ENCODE results near the gene UTY. TPM values are rescaled to one million over a fixed set of nuclear protein-coding genes. Genes with fewer than 3 reads are reported as not detected.

UTY gene
- total and polyA plus RNA-seq, 9 donors: 0.03 TPM; not detected in 8

DNA sequence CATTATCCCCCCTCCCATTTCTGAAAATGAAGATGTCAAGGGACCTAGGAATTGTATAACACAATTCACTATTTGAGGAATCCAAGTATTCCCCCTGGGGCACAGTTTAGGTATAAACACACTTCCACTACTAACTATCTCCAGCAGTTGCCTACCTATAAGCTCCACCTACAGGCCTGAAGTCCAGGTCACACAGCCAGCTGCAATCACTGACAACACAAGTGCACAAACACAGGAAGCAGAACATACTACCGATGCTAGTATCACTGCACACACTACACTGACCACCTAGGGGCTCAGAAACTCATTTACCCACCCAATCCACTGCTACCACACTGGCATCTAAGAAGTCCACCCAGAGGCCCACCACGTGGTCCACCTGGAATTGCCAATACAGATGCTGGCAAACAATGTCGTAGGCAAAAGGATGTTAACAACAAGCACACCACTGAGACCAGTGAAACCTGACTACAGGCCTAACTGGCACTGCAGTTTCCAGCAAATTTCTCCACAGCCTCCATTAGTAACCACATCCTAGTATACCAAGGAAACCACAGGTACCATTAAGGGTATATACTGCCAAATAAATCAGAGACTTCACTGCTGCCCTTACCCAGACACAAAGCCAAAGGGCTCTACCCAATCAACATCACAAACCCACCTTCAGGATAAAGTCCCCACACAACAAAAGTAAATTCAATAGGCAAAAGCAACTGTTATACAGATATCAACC lies 47.4 kb downstream of the UTY start:
- Histone ChIP-seq H3K27ac (no peak overlapping the region), H3K27me3 (no peaks in the 10 kb centered on the region), H3K36me3 (no peaks in the 10 kb centered on the region), H3K4me3 (no peak overlapping the region), H3K4me1 (ENCODE audit: insufficient read depth) (no peaks in the 10 kb centered on the region), H3K9me3 (no peaks in the 10 kb centered on the region)
- no CpG with 5 or more reads among the region's 3 CpGs for WGBS, 3 donors
- TF ChIP-seq EP300 (IDR thresholded peaks at IDR 0.05) (no peak), POLR2A (IDR thresholded peaks at IDR 0.05) (no peak)
- TF ChIP-seq, protein P1, sequence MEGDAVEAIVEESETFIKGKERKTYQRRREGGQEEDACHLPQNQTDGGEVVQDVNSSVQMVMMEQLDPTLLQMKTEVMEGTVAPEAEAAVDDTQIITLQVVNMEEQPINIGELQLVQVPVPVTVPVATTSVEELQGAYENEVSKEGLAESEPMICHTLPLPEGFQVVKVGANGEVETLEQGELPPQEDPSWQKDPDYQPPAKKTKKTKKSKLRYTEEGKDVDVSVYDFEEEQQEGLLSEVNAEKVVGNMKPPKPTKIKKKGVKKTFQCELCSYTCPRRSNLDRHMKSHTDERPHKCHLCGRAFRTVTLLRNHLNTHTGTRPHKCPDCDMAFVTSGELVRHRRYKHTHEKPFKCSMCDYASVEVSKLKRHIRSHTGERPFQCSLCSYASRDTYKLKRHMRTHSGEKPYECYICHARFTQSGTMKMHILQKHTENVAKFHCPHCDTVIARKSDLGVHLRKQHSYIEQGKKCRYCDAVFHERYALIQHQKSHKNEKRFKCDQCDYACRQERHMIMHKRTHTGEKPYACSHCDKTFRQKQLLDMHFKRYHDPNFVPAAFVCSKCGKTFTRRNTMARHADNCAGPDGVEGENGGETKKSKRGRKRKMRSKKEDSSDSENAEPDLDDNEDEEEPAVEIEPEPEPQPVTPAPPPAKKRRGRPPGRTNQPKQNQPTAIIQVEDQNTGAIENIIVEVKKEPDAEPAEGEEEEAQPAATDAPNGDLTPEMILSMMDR (IDR thresholded peaks at IDR 0.05): no peak
- no peak for DNase-seq
- intact Hi-C loops (cut with DNase I): no loop called here

DNA sequence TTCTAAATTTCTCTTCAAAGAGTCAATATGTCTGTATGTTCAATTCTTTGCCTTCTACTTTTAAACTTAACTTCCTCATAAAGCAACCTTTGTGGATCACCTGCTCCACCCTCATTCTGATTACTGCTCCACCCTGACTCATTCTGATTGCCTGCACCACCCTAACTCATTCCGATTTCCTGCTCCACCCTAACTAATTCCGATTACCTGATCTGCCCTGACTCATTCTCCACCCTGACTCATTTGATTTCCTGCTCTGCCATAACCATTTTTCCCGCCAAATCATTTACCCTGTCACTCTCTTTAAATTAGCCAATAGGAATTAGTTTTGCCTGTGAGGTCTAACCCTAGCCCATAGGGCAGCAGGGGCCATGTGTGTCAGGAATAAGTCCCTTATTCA lies 50.3 kb downstream of the UTY start:
- WGBS, 3 donors: no CpG with 5 or more reads among the region's 3 CpGs
- H3K36me3 ChIP-seq: no peaks in the 10 kb centered on the region
- TF ChIP-seq, protein P1 (IDR thresholded peaks at IDR 0.05): no peak
- TF ChIP-seq EP300 (IDR thresholded peaks at IDR 0.05) (no peak), POLR2A (IDR thresholded peaks at IDR 0.05) (no peak)
- DNase-seq: no peak
- H3K27me3 ChIP-seq: no peaks in the 10 kb centered on the region
- no peak overlapping the region for H3K4me3 ChIP-seq
- no peaks in the 10 kb centered on the region for H3K4me1 ChIP-seq (ENCODE audit: insufficient read depth)
- no peak overlapping the region for H3K27ac ChIP-seq
- intact Hi-C loops (cut with DNase I): no loop called here
- H3K9me3 ChIP-seq: no peaks in the 10 kb centered on the region

DNA sequence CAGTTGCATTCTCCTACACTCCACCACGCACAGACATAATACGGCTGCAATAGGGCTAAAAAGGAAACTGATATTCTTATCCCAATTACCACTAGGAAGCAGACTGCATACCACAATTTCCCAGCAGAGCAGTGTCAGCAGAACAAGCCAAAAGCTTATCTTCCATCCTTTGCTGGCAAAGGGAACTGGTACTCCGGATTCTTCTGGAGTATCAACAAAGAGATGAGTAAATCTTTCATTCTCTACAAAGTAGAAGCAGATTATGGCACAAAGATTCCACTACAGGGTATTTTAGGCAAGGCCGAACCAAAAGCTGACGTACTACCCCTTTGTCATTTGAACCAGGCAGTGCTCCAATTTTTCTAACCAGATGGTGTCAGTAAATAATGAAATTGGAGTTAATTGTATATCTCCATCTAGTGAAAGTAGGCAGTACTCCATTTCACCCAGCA lies 56.5 kb downstream of the UTY start:
- no peaks in the 10 kb centered on the region for H3K27me3 ChIP-seq
- no peak for DNase-seq
- H3K4me1 ChIP-seq (ENCODE audit: insufficient read depth): no peaks in the 10 kb centered on the region
- no peaks in the 10 kb centered on the region for H3K36me3 ChIP-seq
- H3K27ac ChIP-seq: no peak overlapping the region
- H3K9me3 ChIP-seq: no peaks in the 10 kb centered on the region
- no CpG with 5 or more reads among the region's 5 CpGs for WGBS, 3 donors
- TF ChIP-seq, protein P1 (IDR thresholded peaks at IDR 0.05): no peak
- TF ChIP-seq EP300 (IDR thresholded peaks at IDR 0.05) (no peak), POLR2A (IDR thresholded peaks at IDR 0.05) (no peak)
- H3K4me3 ChIP-seq: no peak overlapping the region
- intact Hi-C loops (cut with DNase I): no loop called here

DNA sequence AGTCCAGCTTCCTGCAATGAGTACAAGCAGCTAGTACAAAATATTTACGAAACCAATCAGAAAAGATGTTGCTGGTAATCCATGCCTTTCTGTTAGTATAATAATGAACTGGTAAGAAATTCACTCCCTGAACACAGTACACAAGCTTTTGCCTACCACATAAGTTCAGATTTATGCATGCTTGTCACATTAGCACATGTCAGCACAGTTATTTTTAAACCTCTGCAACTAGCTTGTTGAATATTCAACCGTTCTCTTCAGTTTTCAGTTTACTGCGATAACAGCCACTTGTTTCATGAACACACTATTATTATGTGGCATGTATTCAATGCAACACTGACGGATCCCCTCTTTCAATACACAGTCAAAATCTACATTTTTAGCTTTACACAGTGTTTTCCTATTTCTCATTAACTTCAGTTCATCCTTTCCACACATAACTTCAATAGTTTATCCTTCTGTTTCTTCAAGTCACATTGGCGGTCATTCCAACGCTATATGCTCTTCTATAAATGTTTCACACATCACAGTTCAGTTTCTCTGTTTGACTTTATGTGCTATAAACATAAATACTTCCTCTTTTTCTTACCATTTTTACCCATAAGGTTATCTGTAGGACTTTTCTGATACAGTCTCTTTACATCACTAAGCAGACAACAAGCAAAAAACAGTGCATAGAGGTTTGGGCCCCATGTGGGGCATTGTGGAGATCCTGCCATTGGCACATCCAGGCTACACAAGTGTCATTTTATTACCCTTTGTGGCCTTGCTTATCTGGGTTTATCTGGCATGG lies 62.8 kb downstream of the UTY start:
- no peak overlapping the region for H3K4me3 ChIP-seq
- intact Hi-C loops (cut with DNase I): no loop called here
- H3K4me1 ChIP-seq (ENCODE audit: insufficient read depth): no peaks in the 10 kb centered on the region
- no peak for DNase-seq
- WGBS, 3 donors: no CpG with 5 or more reads among the region's 6 CpGs
- H3K27ac ChIP-seq: no peak overlapping the region
- H3K36me3 ChIP-seq: no peaks in the 10 kb centered on the region
- H3K9me3 ChIP-seq: no peaks in the 10 kb centered on the region
- no peaks in the 10 kb centered on the region for H3K27me3 ChIP-seq
- no peak for TF ChIP-seq EP300 (IDR thresholded peaks at IDR 0.05)
- TF ChIP-seq, protein P1 (IDR thresholded peaks at IDR 0.05): no peak
